ENCODE results near the gene CIART.

DNA sequence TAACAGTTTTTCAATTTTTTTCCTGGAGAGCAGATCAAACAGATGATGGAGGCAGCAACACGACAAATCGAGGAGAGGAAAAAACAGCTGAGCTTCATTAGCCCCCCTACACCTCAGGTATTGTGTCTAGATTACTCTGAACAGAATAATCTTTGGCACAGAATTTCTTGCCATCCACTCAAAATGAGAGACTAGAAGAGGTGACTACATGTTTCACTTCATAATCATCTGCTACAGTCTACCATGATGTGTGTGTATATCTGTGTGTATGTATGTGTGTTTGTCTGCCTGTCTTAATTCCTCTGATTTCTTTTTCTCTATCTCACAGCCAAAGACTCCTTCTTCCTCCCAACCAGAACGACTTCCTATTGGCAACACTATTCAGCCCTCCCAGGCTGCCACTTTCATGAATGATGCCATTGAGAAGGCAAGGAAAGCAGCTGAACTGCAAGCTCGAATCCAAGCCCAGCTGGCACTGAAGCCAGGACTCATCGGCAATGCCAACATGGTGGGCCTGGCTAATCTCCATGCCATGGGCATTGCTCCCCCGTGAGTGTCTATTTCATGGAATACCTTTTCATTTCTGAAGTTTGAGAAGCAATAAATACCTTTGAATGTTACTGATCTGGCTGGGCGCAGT is 50.4 kb downstream of the CIART start:
- TF ChIP-seq, protein P1, sequence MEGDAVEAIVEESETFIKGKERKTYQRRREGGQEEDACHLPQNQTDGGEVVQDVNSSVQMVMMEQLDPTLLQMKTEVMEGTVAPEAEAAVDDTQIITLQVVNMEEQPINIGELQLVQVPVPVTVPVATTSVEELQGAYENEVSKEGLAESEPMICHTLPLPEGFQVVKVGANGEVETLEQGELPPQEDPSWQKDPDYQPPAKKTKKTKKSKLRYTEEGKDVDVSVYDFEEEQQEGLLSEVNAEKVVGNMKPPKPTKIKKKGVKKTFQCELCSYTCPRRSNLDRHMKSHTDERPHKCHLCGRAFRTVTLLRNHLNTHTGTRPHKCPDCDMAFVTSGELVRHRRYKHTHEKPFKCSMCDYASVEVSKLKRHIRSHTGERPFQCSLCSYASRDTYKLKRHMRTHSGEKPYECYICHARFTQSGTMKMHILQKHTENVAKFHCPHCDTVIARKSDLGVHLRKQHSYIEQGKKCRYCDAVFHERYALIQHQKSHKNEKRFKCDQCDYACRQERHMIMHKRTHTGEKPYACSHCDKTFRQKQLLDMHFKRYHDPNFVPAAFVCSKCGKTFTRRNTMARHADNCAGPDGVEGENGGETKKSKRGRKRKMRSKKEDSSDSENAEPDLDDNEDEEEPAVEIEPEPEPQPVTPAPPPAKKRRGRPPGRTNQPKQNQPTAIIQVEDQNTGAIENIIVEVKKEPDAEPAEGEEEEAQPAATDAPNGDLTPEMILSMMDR (IDR thresholded peaks at IDR 0.05): no peak
- TF ChIP-seq ZFX (IDR thresholded peaks at IDR 0.05; ENCODE audit: borderline replicate concordance): no peak
